Hematopoietic multipotent progenitor cell treated with erythropoietin and hydrocortisone succinate and interleukin-3 and kit ligand, for 6 days (in vitro differentiated cells): ENCODE results near the gene UBE2D4.
A peak's percentile ranks its signal among the peaks of the same experiment; 100 is the strongest.
"Not testable (repeated sequence)": the region's sequence is repeated elsewhere in the genome, so short reads cannot be mapped to it uniquely, and the experiment has no call there.

Experiments used
- DNase-seq: peaks from one replicate; pipeline ENCODE4 v3.0.0-alpha.2; 2015

The UBE2D4 gene

DNA sequence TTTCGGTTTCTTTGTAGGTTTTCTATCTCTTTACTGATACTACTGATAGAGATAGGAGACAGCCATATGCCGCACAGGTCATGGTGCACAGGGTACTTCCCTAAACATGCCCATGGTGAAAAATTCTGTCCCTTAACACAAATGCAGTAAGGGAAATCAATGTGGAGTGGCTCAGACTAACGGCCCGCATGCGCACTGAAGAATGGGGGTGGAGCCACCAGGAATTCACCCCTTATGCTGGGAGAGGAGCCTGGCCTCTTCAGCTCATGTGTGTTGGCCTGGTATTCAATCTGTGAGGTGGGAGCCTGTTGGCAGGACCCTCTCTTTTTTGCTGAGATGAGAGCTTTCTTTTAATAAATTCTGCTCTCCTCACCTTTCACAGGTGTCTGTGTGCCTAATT lies 11.4 kb upstream of the UBE2D4 start:
- DNase-seq, result no peak

DNA sequence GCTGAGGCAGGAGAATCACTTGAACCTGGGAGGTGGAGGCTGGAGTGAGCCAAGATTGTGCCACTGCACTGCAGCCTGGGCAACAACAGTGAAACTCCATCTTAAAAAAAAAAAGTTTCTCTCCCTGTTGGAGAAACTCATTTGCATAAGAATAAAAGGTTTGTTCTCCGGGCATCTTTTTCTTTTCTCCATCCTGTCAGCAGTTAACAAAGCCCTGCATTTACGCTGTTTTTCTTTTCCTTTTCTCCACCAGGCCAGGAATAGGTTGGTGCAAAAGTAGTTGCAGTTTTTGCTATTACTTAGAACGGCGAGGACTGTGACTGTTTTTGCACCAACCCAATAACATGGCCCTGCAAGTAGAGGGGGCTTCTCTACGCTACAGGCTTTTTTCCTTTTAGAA lies 10.3 kb upstream of the UBE2D4 start:
- no peak for DNase-seq

DNA sequence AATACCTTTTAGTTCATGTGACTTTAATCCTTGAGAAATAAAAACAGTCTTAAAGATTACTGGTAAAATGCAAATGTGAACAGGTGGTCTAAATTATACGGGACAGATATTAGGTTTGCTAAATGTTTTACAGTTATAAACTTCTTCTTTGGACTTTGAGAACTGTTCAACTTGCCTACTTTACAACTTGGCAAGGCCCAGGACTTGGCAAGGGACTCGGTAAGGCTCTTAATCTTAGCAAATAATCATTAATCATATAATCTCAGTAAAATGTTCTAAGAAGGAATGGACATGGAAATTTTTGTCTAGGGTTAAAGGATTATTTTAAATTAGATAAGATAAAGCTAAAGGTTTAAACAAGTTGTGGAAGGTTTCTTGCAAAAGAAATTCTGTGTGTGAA lies 4.8 kb upstream of the UBE2D4 start:
- DNase-seq, result no peak

- DNase-seq, result no peak
Measured at GRCh38 chr7:43922726-43923125, 3.5 kb upstream of the UBE2D4 start.

GRCh38 chr7:43926798-43927123 lies 525 bp downstream of the UBE2D4 start:
- DNase-seq, result no peak

DNA sequence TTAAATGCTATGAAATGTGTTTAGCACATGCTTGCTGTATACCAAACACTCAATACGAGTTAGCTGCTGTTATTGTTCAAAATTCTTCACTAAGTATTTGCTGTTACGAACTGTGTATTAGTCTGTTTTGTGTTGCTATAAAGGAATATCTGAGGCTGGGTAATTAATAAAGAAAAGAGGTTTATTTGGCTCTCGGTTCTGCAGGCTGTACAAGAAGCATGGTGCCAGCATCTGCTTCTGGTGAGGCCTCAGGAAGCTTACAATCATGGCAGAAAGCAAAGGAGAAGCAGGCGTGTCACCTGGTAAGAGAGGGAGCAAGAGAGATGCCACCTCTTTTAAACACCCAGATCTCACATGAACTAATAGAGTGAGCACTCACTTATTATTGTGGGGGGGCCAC lies 1.6 kb downstream of the UBE2D4 start:
- DNase-seq, result no peak

DNA sequence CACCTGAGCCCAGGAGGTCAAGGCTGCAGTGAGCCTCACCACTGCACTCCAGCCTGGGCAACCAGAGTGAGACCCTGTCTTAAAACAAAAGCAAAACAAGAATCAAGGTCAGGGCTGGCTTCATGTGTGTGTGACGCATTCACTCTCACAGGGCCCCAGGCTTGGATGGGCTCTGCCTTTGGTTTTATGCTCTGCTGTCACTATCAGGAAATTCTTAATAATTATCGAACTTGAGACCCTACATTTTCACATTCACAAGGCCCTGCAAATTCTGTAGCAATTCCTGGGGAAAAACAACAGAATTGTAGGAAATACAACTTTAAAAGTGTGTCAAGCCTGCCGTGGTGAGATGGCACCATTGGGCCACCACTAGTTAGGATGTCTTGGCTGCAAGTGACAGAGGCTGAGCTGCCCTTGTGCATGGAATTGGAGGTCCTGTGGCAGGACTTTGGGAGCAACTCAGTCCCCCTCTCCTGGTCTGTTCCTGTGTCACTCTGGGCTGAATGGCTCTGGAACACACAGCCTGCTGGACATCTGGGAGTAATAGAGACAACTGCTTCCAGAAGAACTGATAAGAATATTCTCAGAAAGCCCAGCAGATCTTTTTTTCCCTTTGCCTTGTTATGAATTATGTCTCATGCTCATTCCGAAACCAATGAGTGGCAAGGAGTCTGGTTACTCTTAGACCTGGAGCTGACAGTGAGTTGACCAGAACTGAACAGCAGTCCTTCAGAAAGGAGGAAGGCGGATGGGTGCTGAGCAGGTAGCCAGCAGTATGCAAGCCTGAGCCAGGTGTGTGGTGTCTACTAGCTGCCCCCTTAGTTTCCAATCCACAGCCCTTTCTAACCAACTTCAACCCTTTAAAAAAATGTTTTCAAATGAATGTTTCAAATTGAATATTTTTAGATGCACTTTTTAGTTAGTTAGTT lies 3.6 kb downstream of the UBE2D4 start:
- DNase-seq, result no peak

DNA sequence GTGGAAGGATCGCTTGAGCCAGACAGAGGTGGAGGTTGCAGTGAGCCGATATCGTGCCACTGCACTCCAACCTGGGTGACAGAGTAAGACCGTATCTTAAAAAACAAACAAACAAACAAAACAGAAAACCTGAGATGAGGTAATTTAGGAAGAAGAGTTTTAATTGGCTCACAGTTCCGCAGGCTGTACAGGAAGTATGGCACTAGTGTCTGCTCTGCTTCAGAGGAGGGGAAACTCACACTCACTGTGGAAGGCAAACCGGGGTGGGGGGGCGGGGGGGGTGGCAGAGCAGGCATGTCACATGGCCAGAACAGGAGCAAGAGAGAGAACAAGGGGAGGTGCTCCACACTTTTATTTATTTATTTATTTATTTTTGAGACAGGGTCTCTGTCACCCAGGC lies 5.1 kb downstream of the UBE2D4 start:
- DNase-seq, result no peak

GRCh38 chr7:43933902-43934560 lies 7.8 kb downstream of the UBE2D4 start:
- DNase-seq, result no peak

DNA sequence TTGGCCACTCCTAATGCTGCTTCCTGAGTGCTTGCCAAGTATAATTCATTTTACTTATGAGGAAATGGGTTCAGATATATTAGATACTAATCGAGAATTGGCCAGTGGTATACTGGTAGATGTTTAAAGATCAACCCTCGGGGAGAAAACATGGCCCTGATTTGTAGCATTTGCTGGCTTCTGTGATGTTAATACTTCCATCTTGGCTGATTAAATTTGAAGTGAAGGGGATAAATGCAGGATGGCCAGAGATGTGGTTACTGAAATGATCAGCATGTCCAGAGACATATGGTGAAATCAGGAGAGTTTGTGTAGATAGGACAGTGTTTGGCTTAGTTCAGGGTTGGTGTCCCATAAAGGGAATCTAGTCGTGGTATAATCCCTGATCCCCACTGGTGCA lies 11.2 kb downstream of the UBE2D4 start:
- no peak for DNase-seq

- DNase-seq, result no peak
Measured at GRCh38 chr7:43938892-43939482, 12.8 kb downstream of the UBE2D4 start.

DNA sequence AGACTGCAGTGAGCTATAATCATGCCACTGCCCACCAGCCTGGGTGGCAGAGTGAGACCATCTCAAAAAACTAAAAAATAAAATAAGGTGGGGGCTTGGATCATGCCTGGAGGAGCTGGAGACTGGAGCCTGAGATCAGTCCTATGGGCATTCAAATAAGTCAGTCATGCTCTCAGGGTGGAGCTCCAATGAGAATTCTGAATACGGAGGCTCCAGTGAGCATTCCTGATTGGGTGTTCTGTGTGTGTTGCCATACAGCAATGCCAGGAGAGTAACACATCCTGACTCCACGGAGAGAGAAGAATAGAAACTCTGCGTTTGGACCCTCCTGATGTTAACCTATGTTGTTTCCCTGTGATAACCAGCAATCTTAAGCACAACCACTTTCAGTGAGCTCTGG lies 16.0 kb downstream of the UBE2D4 start:
- no peak for DNase-seq

DNA sequence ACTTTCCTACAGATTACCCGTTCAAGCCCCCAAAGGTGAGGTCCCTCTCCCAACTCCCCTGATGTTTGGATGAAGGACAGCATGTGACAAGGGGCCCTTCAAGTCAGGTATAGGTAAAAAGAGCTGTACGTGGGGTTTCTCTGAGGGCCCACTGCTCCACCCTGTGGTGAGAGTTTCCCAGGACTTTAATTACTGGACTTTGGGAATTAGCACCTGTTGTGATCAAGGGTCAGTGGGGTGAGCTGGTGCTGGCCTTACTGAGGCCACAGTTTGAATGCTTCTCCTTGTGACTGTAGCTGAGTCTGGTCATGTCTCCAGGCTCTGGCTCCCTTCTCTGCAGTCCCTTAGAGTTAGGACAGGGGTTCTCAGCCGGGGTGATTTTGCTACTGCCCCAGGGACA lies 16.8 kb downstream of the UBE2D4 start:
- DNase-seq, result no peak

- DNase-seq, result no peak
Measured at GRCh38 chr7:43943417-43944187, 17.4 kb downstream of the UBE2D4 start.

GRCh38 chr7:43944286-43944685 lies 18.1 kb downstream of the UBE2D4 start:
- no peak for DNase-seq

DNA sequence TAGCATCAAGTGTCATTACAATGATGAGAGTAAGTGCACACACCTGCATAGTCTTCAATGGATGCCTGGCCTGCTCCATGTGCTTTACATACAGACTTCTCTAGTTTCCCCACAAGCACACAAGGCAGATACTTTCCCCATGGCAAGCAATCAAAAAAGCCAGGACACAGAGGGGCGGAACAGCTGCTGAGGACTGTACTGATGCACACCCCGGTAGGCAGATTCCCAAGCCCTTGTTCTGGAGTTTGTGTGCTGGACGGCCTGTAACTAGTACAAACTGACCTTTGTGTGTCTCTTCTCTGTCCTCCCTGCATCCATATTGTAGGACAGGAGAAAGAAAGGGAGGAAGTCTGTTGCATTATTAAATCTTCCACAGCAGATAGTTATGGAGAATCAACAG lies 25.8 kb downstream of the UBE2D4 start:
- DNase-seq, result no peak

GRCh38 chr7:43953071-43953470 lies 26.8 kb downstream of the UBE2D4 start:
- no peak for DNase-seq

DNA sequence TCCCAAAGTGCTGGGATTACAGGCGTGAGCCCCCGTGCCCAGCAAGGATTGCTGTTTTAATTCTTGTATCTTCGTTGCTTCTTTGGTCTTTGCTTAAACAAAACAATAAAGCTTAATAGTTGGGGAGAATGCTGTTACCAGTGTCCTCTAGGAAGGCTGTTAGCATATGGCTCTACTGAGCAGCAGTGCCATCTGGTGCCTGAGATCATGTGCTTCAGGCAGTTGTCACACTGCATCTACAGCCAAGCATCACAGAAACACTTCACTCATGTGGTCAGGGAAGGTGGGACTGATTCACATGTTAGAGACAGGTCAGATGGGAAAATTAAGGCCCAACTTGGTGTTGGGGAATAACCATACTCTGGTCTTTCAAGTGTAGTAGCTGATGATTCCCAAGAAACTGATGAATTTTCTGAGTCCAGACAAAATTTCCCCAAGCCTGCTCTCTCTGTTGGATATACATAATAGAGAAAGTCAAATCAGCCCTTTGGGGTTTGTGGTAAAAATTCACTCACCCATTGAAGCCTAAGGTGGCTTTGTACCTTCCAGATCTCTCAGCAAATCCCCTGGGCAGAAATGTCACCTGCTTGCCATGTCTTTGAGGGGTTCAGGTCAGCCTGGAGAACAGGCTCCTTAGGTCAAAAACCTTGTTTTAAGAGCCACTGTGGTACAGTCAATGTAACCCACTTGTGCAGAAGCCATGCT lies 28.4 kb downstream of the UBE2D4 start:
- peak; percentile 78 for DNase-seq

- no peak for DNase-seq
Measured at GRCh38 chr7:43956027-43956426, 29.8 kb downstream of the UBE2D4 start.

DNA sequence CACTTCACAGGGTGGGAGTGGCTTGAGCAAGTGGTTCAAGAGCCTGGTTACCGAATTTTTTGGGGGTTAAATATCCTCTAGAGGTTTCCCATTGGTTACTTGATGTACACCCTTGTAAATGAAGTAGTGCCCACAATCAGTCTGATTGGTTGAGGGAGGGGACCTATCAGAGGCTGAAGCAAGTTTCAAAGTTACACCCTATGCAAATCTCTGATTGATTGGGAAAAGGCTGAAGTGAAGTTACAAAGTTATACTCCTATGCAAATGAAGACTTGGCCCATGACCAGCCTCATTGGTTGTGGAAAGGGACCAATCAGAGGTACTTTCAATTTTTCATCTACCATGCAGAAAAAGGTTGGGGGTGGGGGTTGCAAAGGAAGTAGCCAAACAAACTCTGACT lies 34.7 kb downstream of the UBE2D4 start:
- DNase-seq, result peak; percentile 4

- DNase-seq, result not testable (repeated sequence)
Measured at GRCh38 chr7:43966392-43966791, 40.2 kb downstream of the UBE2D4 start.

DNA sequence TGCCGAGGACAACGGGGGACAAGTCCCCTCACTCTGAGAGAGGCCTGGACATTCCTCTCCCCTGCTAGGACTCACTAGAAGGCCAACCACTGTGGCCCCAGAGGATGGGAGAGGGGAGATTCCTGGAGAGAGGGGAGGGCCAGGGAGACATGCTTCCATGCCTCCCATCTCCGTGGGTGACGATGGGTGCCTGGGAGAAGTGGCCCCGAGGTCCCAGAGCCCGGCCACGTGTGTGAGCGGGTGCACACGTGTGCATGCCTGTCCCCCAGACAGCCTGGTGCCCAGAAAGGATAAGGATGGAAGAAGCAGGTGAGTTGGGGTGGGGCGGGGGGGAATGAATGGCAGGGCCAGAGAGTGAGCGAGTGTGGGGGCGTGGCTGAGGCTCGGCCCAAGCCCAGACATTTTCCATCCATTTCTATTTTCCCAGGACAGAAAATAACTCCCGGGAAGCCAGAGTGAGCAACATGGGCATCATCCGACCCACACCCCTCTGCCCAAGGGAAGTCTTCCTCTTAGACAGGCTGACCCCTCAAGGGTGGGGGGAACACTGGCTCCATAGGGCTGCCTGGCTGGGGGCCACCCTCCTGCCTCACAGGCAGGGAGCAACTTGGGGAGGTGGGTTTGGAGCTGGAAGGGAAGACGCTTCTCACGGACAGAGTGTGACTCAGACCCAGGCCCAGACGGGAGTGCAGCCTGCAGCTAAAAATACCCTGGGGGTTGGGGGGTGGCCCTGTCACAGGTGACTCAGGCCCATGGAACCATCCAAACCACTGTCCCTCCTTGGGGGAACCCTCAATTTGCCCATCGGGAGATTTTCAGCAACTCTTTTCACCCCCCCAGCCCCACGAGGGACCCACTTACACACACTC lies 42.2 kb downstream of the UBE2D4 start:
- DNase-seq, result not testable (repeated sequence)
